Measurements from ENCODE around the gene PIBF1. TPM values are rescaled to one million over a fixed set of nuclear protein-coding genes. Genes with fewer than 3 reads are reported as not detected.

The PIBF1 gene
- total RNA-seq, 4 donors from 2014 or later, result 7.9 to 54.6 (median 29.1) TPM

- intact Hi-C loops (cut with DNase I; ENCODE audit: low total_unique reads), result no loop called here
- TF ChIP-seq, protein P1, sequence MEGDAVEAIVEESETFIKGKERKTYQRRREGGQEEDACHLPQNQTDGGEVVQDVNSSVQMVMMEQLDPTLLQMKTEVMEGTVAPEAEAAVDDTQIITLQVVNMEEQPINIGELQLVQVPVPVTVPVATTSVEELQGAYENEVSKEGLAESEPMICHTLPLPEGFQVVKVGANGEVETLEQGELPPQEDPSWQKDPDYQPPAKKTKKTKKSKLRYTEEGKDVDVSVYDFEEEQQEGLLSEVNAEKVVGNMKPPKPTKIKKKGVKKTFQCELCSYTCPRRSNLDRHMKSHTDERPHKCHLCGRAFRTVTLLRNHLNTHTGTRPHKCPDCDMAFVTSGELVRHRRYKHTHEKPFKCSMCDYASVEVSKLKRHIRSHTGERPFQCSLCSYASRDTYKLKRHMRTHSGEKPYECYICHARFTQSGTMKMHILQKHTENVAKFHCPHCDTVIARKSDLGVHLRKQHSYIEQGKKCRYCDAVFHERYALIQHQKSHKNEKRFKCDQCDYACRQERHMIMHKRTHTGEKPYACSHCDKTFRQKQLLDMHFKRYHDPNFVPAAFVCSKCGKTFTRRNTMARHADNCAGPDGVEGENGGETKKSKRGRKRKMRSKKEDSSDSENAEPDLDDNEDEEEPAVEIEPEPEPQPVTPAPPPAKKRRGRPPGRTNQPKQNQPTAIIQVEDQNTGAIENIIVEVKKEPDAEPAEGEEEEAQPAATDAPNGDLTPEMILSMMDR (IDR thresholded peaks at IDR 0.05), result no peak
- no peak for TF ChIP-seq POLR2A (IDR thresholded peaks at IDR 0.05)
- Histone ChIP-seq H3K4me1 (no peaks in the 10 kb centered on the region), H3K9me3 (no peaks in the 10 kb centered on the region), H3K4me3 (no peak overlapping the region), H3K27ac (no peak overlapping the region), H3K27me3 (peaks cover 0 to under 1% of the 10 kb centered on the region in 2 donors), H3K36me3 (no peaks in the 10 kb centered on the region)
- DNase-seq, result no peak
These were observed 279.9 kb downstream of the PIBF1 start for GRCh38 chr13:73061876-73062275.

DNA sequence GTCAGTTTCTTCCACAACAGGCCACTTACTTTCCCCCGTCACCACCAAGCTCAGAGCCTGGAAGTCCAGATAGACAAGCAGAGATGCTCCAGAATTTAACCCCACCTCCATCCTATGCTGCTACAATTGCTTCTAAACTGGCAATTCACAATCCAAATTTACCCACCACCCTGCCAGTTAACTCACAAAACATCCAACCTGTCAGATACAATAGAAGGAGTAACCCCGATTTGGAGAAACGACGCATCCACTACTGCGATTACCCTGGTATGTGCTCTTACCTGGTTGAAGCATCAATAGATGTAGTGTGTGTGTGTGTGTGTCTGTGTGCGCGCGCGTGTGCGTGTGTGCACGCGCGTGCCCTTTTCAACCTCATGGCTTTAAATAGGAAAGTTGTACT is 280.5 kb downstream of the PIBF1 start:
- no peak for TF ChIP-seq POLR2A (IDR thresholded peaks at IDR 0.05)
- TF ChIP-seq, protein P1 (IDR thresholded peaks at IDR 0.05), result no peak
- Histone ChIP-seq H3K36me3 (no peaks in the 10 kb centered on the region), H3K4me3 (no peak overlapping the region), H3K4me1 (no peaks in the 10 kb centered on the region), H3K9me3 (no peaks in the 10 kb centered on the region), H3K27me3 (no peaks in the 10 kb centered on the region), H3K27ac (no peak overlapping the region)
- intact Hi-C loops (cut with DNase I; ENCODE audit: low total_unique reads), result no loop called here
- no peak for DNase-seq

DNA sequence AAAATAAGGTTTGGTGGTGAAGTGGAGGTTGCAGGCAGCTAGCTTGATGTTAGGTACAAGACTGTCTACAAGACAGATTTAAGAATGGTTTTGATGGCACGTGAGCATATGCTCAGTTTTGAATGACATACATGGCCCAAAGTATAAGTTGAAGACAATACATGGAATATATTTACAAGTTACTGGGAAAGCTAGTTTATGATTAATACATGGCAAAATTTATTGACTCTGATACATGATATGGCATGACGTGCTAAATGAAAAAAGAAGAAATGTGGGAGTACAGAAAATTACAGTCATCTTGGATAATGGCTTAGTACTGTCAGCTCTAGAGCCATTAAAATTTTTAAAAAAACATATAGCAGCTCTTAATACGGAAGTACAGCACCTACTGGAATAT is 281.2 kb downstream of the PIBF1 start:
- DNase-seq, result no peak
- H3K4me3 ChIP-seq, result no peak overlapping the region
- intact Hi-C loops (cut with DNase I; ENCODE audit: low total_unique reads), result no loop called here
- TF ChIP-seq, protein P1 (IDR thresholded peaks at IDR 0.05), result no peak
- TF ChIP-seq POLR2A (IDR thresholded peaks at IDR 0.05), result no peak
- no peaks in the 10 kb centered on the region for H3K36me3 ChIP-seq
- H3K9me3 ChIP-seq, result no peaks in the 10 kb centered on the region
- no peaks in the 10 kb centered on the region for H3K4me1 ChIP-seq
- H3K27me3 ChIP-seq, result no peaks in the 10 kb centered on the region
- H3K27ac ChIP-seq, result no peak overlapping the region

DNA sequence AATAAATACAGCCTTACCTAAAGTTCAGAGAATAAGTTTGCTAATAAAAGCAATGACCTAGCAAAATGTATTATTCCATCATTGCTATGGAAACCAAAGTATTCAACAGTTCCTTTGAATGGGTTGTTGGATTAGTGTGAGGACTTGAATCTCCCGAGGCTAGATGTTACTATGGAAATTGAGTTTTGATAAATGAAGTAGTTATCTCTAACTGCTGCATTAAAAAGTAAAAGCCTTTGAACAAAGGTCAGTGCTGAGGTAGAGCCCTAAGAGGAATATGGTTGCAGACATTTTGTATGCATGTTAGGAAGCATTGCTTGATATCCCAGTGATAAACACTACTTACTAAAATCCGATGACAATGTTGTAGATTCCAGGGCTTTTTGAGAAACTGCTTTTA is 283.1 kb downstream of the PIBF1 start:
- Histone ChIP-seq H3K9me3 (no peaks in the 10 kb centered on the region), H3K27me3 (no peaks in the 10 kb centered on the region), H3K4me1 (no peaks in the 10 kb centered on the region), H3K4me3 (no peak overlapping the region), H3K27ac (no peak overlapping the region), H3K36me3 (no peaks in the 10 kb centered on the region)
- DNase-seq, result no peak
- intact Hi-C loops (cut with DNase I; ENCODE audit: low total_unique reads), result no loop called here
- TF ChIP-seq, protein P1 (IDR thresholded peaks at IDR 0.05), result no peak
- no peak for TF ChIP-seq POLR2A (IDR thresholded peaks at IDR 0.05)

DNA sequence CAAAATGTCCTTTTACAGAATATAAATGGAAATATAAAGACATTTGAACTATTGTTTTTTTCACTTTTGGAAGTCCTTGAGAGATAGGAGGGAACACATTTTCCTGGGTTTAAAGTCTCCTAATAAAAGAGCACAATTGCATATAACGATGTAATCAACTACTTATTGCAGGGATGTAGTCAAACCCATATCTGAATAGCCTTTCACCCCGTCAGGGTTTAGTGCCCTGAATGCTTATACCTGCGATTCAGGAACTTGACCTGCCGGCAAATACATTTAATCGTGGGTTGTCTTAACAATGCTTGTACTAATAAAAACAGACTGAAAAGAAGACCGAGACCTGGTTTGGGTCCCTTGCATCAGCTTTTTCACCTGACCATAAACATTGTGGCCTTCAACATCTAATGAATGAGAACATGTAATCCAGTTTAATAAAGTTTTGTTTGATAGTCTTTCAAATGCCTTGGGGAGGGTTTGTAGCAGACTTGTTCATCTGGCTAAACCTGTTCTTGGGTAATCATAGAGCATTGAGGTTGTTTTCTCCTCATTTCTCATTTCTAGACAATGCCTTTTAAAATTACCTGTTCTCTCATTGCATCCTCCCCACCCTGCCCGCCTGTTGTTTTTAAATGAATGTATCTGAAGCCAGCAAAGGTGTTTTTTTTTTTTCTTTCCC is 283.9 kb downstream of the PIBF1 start:
- Histone ChIP-seq H3K27ac (no peak overlapping the region), H3K9me3 (no peaks in the 10 kb centered on the region), H3K27me3 (no peaks in the 10 kb centered on the region), H3K4me1 (no peaks in the 10 kb centered on the region), H3K36me3 (no peaks in the 10 kb centered on the region), H3K4me3 (no peak overlapping the region)
- no peak for DNase-seq
- intact Hi-C loops (cut with DNase I; ENCODE audit: low total_unique reads), result no loop called here
- no peak for TF ChIP-seq POLR2A (IDR thresholded peaks at IDR 0.05)
- TF ChIP-seq, protein P1 (IDR thresholded peaks at IDR 0.05), result no peak

Small RNAs within 50 kb of the gene (small RNA-seq; reads per million reads assigned to genes)
- gene RNU6-79P, result not detected

Other genes with a start within 250 kb of the PIBF1 start
- 10 to 100 TPM in 1 of 4 donors, 1 to 10 TPM in 3; 1.2 to 22.2 (median 4.4) TPM for gene MZT1, start 54.5 kb upstream of the PIBF1 start, total RNA-seq
- 100 to 1,000 TPM in 1 of 4 donors, 1 to 10 TPM in 3; 1.5 to 156 (median 5.4) TPM for gene BORA, start 54.2 kb upstream of the PIBF1 start, total RNA-seq
- 10 to 100 TPM; 20.6 to 50.9 (median 34.5) TPM for gene DIS3, start 233 bp upstream of the PIBF1 start, total RNA-seq